Iris pigment epithelial cell (primary cell): ENCODE measurements around the gene HRH2.
"Not testable (repeated sequence)": the region's sequence is repeated elsewhere in the genome, so short reads cannot be mapped to it uniquely, and the experiment has no call there.

Source experiments
- DNase-seq: peaks from one replicate; pipeline ENCODE4 v3.0.0-alpha.2; 2011; ENCODE audit warnings: low read depth

Gene HRH2

GRCh38 chr5:175649967-175650366 is 7.9 kb upstream of the HRH2 start:
- DNase-seq, result no peak

- not testable (repeated sequence) for DNase-seq
Measured at GRCh38 chr5:175650430-175651205, 7.3 kb upstream of the HRH2 start.

GRCh38 chr5:175652741-175653663 is 4.9 kb upstream of the HRH2 start:
- DNase-seq, result no peak

- DNase-seq, result no peak
Measured at GRCh38 chr5:175653763-175654162, 4.1 kb upstream of the HRH2 start.

GRCh38 chr5:175654339-175654738 is 3.5 kb upstream of the HRH2 start:
- DNase-seq, result no peak

- DNase-seq, result no peak
Measured at GRCh38 chr5:175654807-175655206, 3.1 kb upstream of the HRH2 start.

- no peak for DNase-seq
Measured at GRCh38 chr5:175655411-175655810, 2.5 kb upstream of the HRH2 start.

- DNase-seq, result no peak
Measured at GRCh38 chr5:175656966-175657365, 905 bp upstream of the HRH2 start.

- no peak for DNase-seq
Measured at GRCh38 chr5:175658299-175659145, 651 bp downstream of the HRH2 start.

- no peak for DNase-seq
Measured at GRCh38 chr5:175659546-175660253, 1.8 kb downstream of the HRH2 start.

GRCh38 chr5:175663186-175664184 is 5.6 kb downstream of the HRH2 start:
- DNase-seq, result no peak

GRCh38 chr5:175664723-175665122 is 6.9 kb downstream of the HRH2 start:
- DNase-seq, result no peak

GRCh38 chr5:175666216-175666615 is 8.3 kb downstream of the HRH2 start:
- no peak for DNase-seq

- no peak for DNase-seq
Measured at GRCh38 chr5:175668006-175668405, 10.1 kb downstream of the HRH2 start.

- no peak for DNase-seq
Measured at GRCh38 chr5:175670372-175670771, 12.5 kb downstream of the HRH2 start.

GRCh38 chr5:175671013-175671412 is 13.1 kb downstream of the HRH2 start:
- no peak for DNase-seq

GRCh38 chr5:175672976-175673648 is 15.2 kb downstream of the HRH2 start:
- no peak for DNase-seq

- DNase-seq, result no peak
Measured at GRCh38 chr5:175674731-175675346, 17.0 kb downstream of the HRH2 start.

GRCh38 chr5:175675873-175676272 is 18.0 kb downstream of the HRH2 start:
- DNase-seq, result no peak
